ENCODE results near the gene CMTM2. TPM values are rescaled to one million over a fixed set of nuclear protein-coding genes. Genes with fewer than 3 reads are reported as not detected.

The CMTM2 gene
- total RNA-seq, 1 donor from 2014 or later = not detected

GRCh38 chr16:66554495-66554894, 24.8 kb upstream of the CMTM2 start:
- intact Hi-C loops (cut with micrococcal nuclease) = loop anchor here (10.0 kb wide), 1 partner anchor 50 kb away; the partner anchor contains the start of gene CMTM3
- no peak for TF ChIP-seq CTCF (IDR thresholded peaks at IDR 0.05; ENCODE audit: borderline replicate concordance)
- no peak for DNase-seq
- Histone ChIP-seq H3K27ac (replicated peaks) (no peak overlapping the region), H3K4me3 (no peak overlapping the region), H3K4me1 (peaks cover 50% of the 10 kb centered on the region), H3K9me3 (replicated peaks) (no peaks in the 10 kb centered on the region), H3K27me3 (ENCODE audit: low read depth) (no peaks in the 10 kb centered on the region), H3K36me3 (peaks cover 7% of the 10 kb centered on the region)

GRCh38 chr16:66560107-66560506, 19.2 kb upstream of the CMTM2 start:
- TF ChIP-seq CTCF (IDR thresholded peaks at IDR 0.05; ENCODE audit: borderline replicate concordance) = no peak
- intact Hi-C loops (cut with micrococcal nuclease) = no loop called here
- Histone ChIP-seq H3K4me1 (peaks cover 5% of the 10 kb centered on the region), H3K27me3 (ENCODE audit: low read depth) (no peaks in the 10 kb centered on the region), H3K9me3 (replicated peaks) (no peaks in the 10 kb centered on the region), H3K4me3 (no peak overlapping the region), H3K27ac (replicated peaks) (no peak overlapping the region), H3K36me3 (peaks cover 16% of the 10 kb centered on the region)
- no peak for DNase-seq

- H3K27me3 ChIP-seq (ENCODE audit: low read depth) = no peaks in the 10 kb centered on the region
- peaks cover under 1% of the 10 kb centered on the region for H3K4me1 ChIP-seq
- H3K27ac ChIP-seq (replicated peaks) = no peak overlapping the region
- intact Hi-C loops (cut with micrococcal nuclease) = no loop called here
- DNase-seq = no peak
- TF ChIP-seq CTCF (IDR thresholded peaks at IDR 0.05; ENCODE audit: borderline replicate concordance) = no peak
- no peak overlapping the region for H3K4me3 ChIP-seq
- H3K9me3 ChIP-seq (replicated peaks) = no peaks in the 10 kb centered on the region
- peaks cover 23% of the 10 kb centered on the region for H3K36me3 ChIP-seq
These were observed 17.7 kb upstream of the CMTM2 start for GRCh38 chr16:66561381-66562080.

- Histone ChIP-seq H3K4me3 (no peak overlapping the region), H3K4me1 (no peaks in the 10 kb centered on the region), H3K27me3 (ENCODE audit: low read depth) (no peaks in the 10 kb centered on the region), H3K27ac (replicated peaks) (no peak overlapping the region), H3K36me3 (peaks cover 30% of the 10 kb centered on the region), H3K9me3 (replicated peaks) (no peaks in the 10 kb centered on the region)
- DNase-seq = no peak
- TF ChIP-seq CTCF (IDR thresholded peaks at IDR 0.05; ENCODE audit: borderline replicate concordance) = peak; percentile 28
- intact Hi-C loops (cut with micrococcal nuclease) = no loop called here
These were observed 16.9 kb upstream of the CMTM2 start for GRCh38 chr16:66562409-66562808.

- H3K27me3 ChIP-seq (ENCODE audit: low read depth) = no peaks in the 10 kb centered on the region
- no peak overlapping the region for H3K27ac ChIP-seq (replicated peaks)
- no peaks in the 10 kb centered on the region for H3K9me3 ChIP-seq (replicated peaks)
- no peak for TF ChIP-seq CTCF (IDR thresholded peaks at IDR 0.05; ENCODE audit: borderline replicate concordance)
- DNase-seq = no peak
- no peaks in the 10 kb centered on the region for H3K4me1 ChIP-seq
- H3K36me3 ChIP-seq = peaks cover 31% of the 10 kb centered on the region
- intact Hi-C loops (cut with micrococcal nuclease) = no loop called here
- no peak overlapping the region for H3K4me3 ChIP-seq
These were observed 16.3 kb upstream of the CMTM2 start for GRCh38 chr16:66562986-66563385.
